COLO668 (cell line): ENCODE results near the gene SIDT1.

Experiments
- DNase-seq: peaks from one replicate; lab custom pipeline; 2025; ENCODE audit not compliant: unreplicated experiment; lab: John Stamatoyannopoulos, UW

The SIDT1 gene

GRCh38 chr3:113531826-113532697 is at the start of gene SIDT1:
SIDT1 (plus strand) TSS chr3:113532555; CDS start chr3:113533022, 467 bp downstream.
- DNase-seq: peak; percentile 26

- no peak for DNase-seq
These were observed 47.2 kb upstream of the SIDT1 start for GRCh38 chr3:113485161-113485609.

- DNase-seq: peak; percentile 1
These were observed 37.3 kb upstream of the SIDT1 start for GRCh38 chr3:113495035-113495434.

- DNase-seq: no peak
These were observed 35.4 kb upstream of the SIDT1 start for GRCh38 chr3:113496924-113497323.

GRCh38 chr3:113498221-113499005 is 33.9 kb upstream of the SIDT1 start:
- DNase-seq: no peak

- DNase-seq: no peak
These were observed 33.3 kb upstream of the SIDT1 start for GRCh38 chr3:113499081-113499480.

- DNase-seq: no peak
These were observed 30.8 kb upstream of the SIDT1 start for GRCh38 chr3:113501597-113501996.

GRCh38 chr3:113505867-113506266 is 26.5 kb upstream of the SIDT1 start:
- no peak for DNase-seq

- DNase-seq: no peak
These were observed 24.8 kb upstream of the SIDT1 start for GRCh38 chr3:113507501-113508067.

GRCh38 chr3:113508966-113509365 is 23.4 kb upstream of the SIDT1 start:
- DNase-seq: no peak

GRCh38 chr3:113514265-113514769 is 18.0 kb upstream of the SIDT1 start:
- no peak for DNase-seq

- no peak for DNase-seq
These were observed 16.2 kb upstream of the SIDT1 start for GRCh38 chr3:113516115-113516505.

GRCh38 chr3:113521981-113522380 is 10.4 kb upstream of the SIDT1 start:
- no peak for DNase-seq

- no peak for DNase-seq
These were observed 9.1 kb upstream of the SIDT1 start for GRCh38 chr3:113523241-113523640.

GRCh38 chr3:113532698-113533533 is 561 bp downstream of the SIDT1 start:
- DNase-seq: peak; percentile 27

- DNase-seq: no peak
These were observed 1.2 kb downstream of the SIDT1 start for GRCh38 chr3:113533534-113533892.

GRCh38 chr3:113534365-113534764 is 2.0 kb downstream of the SIDT1 start:
- DNase-seq: no peak

GRCh38 chr3:113535898-113536297 is 3.5 kb downstream of the SIDT1 start:
- DNase-seq: no peak

- no peak for DNase-seq
These were observed 4.3 kb downstream of the SIDT1 start for GRCh38 chr3:113536627-113537101.

- DNase-seq: no peak
These were observed 4.8 kb downstream of the SIDT1 start for GRCh38 chr3:113537155-113537554.
